Liver (tissue), 9 donors: ENCODE data around the gene OMD. TPM values are rescaled to one million over a fixed set of nuclear protein-coding genes. Genes with fewer than 3 reads are reported as not detected.

ENCODE experiments used
- DNase-seq: peaks from one replicate; pipeline ENCODE4 v3.0.0-alpha.2; 2017; ENCODE audit warnings: low spot score
- H3K27ac ChIP-seq, 2 donors: one replicate each; pipeline ENCODE4 v1.7.0; 2013; ENCODE audit warnings: inconsistent platforms in 2 of 2, low read length in 2 of 2, control low read depth in 1 of 2, low read depth in 1 of 2, mild to moderate bottlenecking in 1 of 2
- H3K27me3 ChIP-seq, 4 donors: one replicate each; pipeline versions ENCODE4 v1.6.1 to v1.7.0; 2013; ENCODE audit warnings: low read length in 3 of 4, inconsistent platforms in 1 of 4, mild to moderate bottlenecking in 1 of 4, moderate library complexity in 1 of 4; ENCODE audit not compliant: control insufficient read depth in 4 of 4, insufficient read depth in 4 of 4
- H3K36me3 ChIP-seq, 4 donors: one replicate each; pipeline versions ENCODE4 v1.6.1 to v1.7.0; 2013; ENCODE audit warnings: low read length in 3 of 4, mild to moderate bottlenecking in 3 of 4, low read depth in 1 of 4, moderate library complexity in 1 of 4; ENCODE audit not compliant: control insufficient read depth in 4 of 4, insufficient read depth in 3 of 4
- H3K4me1 ChIP-seq, 4 donors: one replicate each; pipeline versions ENCODE4 v1.6.1 to v1.7.0; 2013; ENCODE audit warnings: low read length in 3 of 4, mild to moderate bottlenecking in 3 of 4, moderate library complexity in 1 of 4; ENCODE audit not compliant: control insufficient read depth in 4 of 4, insufficient read depth in 4 of 4
- H3K4me3 ChIP-seq, 3 donors: one replicate each; pipeline versions ENCODE4 v1.6.1 to v1.7.0; 2013; ENCODE audit warnings: low read length in 3 of 3, control low read depth in 1 of 3, low read depth in 1 of 3, mild to moderate bottlenecking in 1 of 3
- H3K9ac ChIP-seq, 2 donors: one replicate each; pipeline ENCODE4 v1.7.0; 2013; ENCODE audit warnings: low read length in 2 of 2, mild to moderate bottlenecking in 2 of 2, moderate library complexity in 2 of 2, control low read depth in 1 of 2, low read depth in 1 of 2
- H3K9me3 ChIP-seq, 4 donors: one replicate each; pipeline versions ENCODE4 v1.6.1 to v1.7.0; 2013; ENCODE audit warnings: low read length in 3 of 4; ENCODE audit not compliant: control insufficient read depth in 4 of 4
- ATF3 ChIP-seq: IDR thresholded peaks from 2 replicates; pipeline ENCODE4 v1.6.1; 2016; ENCODE audit warnings: antibody characterized with exemption
- FOXA1 ChIP-seq: IDR thresholded peaks from 2 replicates; pipeline ENCODE4 v1.6.1; 2016; ENCODE audit warnings: antibody characterized with exemption
- FOXA2 ChIP-seq: IDR thresholded peaks from 2 replicates; pipeline ENCODE4 v1.6.1; 2016; ENCODE audit warnings: antibody characterized with exemption
- GABPA ChIP-seq, 2 donors: IDR thresholded peaks in 1 of 2; conservative IDR thresholded peaks in 1 of 2; 2 replicates each; pipeline ENCODE4 v1.6.1; 2016; ENCODE audit warnings: antibody characterized with exemption in 2 of 2, mild to moderate bottlenecking in 1 of 2, moderate library complexity in 1 of 2
- HNF4A ChIP-seq, 2 donors: conservative IDR thresholded peaks; 2 replicates each; pipeline ENCODE4 v1.6.1; 2016; ENCODE audit warnings: antibody characterized with exemption in 2 of 2, mild to moderate bottlenecking in 2 of 2
- HNF4G ChIP-seq: IDR thresholded peaks from 2 replicates; pipeline ENCODE4 v1.6.1; 2016; ENCODE audit warnings: antibody characterized with exemption
- JUND ChIP-seq, 2 donors: IDR thresholded peaks; 2 replicates each; pipeline ENCODE4 v1.6.1; 2016; ENCODE audit warnings: antibody characterized with exemption in 2 of 2
- MAX ChIP-seq: IDR thresholded peaks from 2 replicates; pipeline ENCODE4 v1.6.1; 2016; ENCODE audit warnings: antibody characterized with exemption
- NR2F2 ChIP-seq: IDR thresholded peaks from 2 replicates; pipeline ENCODE4 v1.6.1; 2016; ENCODE audit warnings: antibody characterized with exemption
- RAD21 ChIP-seq, 2 donors: IDR thresholded peaks; 2 replicates each; pipeline ENCODE4 v1.6.1; 2016; ENCODE audit warnings: antibody characterized with exemption in 2 of 2, mild to moderate bottlenecking in 2 of 2
- RXRA ChIP-seq, 2 donors: IDR thresholded peaks; 2 replicates each; pipeline ENCODE4 v1.6.1; 2017 to 2018; ENCODE audit warnings: antibody characterized with exemption in 2 of 2, mild to moderate bottlenecking in 1 of 2
- SP1 ChIP-seq: IDR thresholded peaks from 2 replicates; pipeline ENCODE4 v1.6.1; 2018; ENCODE audit warnings: antibody characterized with exemption, mild to moderate bottlenecking
- TAF1 ChIP-seq: conservative IDR thresholded peaks from 2 replicates; pipeline ENCODE4 v1.6.1; 2016; ENCODE audit warnings: antibody characterized with exemption, mild to moderate bottlenecking
- YY1 ChIP-seq: IDR thresholded peaks from 2 replicates; pipeline ENCODE4 v1.6.1; 2016; ENCODE audit warnings: antibody characterized with exemption, mild to moderate bottlenecking
- ZBTB33 ChIP-seq: IDR thresholded peaks from 2 replicates; pipeline ENCODE4 v1.6.1; 2016; ENCODE audit warnings: antibody characterized with exemption
- WGBS: extraction: QIAGEN DNeasy Blood & Tissue Kit; methylation state at CpG from one replicate; pipeline ENCODE4 v1.1.7; 2013; 5-methylcytosine and 5-hydroxymethylcytosine counted together
- polyA plus RNA-seq, 2 donors: library from polyadenylated mRNA; stranded (reverse) in 1 of 2; unstranded in 1 of 2; fragments of 200-250 nt in 1 of 2; fragments of >200 nt in 1 of 2; fragmentation: Nextera tagmentation in 1 of 2; extraction: Ambion mirVana in 1 of 2; gene quantifications; one replicate each; pipeline versions ENCODE4 v1.2.1 to v1.2.3, GENCODE V29; 2013 to 2015
- total RNA-seq, 2 donors: library from RNA; depleted of rRNA; stranded (reverse); fragments of >200 nt; gene quantifications; one replicate each; pipeline ENCODE4 v1.2.3, GENCODE V29; 2014
- TF ChIP-seq, protein P1 (sequence below): IDR thresholded peaks from 2 replicates; pipeline ENCODE4 v1.6.1; 2016; ENCODE audit warnings: antibody characterized with exemption, mild to moderate bottlenecking
- TF ChIP-seq, protein P2 (sequence below): fragments of 150-350 bp; IDR thresholded peaks from 2 replicates; pipeline ENCODE4 v1.5.1; 2017; ENCODE audit warnings: improper control_type of control experiment, low read depth, low read length; ENCODE audit not compliant: missing input control
- donor health status: healthy.
- donor health status: healthy.
- donor health status: healthy.
- donor health status: healthy.
- donor health status: healthy.

The OMD gene
- total and polyA plus RNA-seq, 4 donors: 0.28 to 0.75 (median 0.52) TPM; not detected in 1

GRCh38 chr9:92467511-92467910, 43.2 kb upstream of the OMD start:
- Histone ChIP-seq H3K36me3 (no peaks in the 10 kb centered on the region), H3K9ac (no peak overlapping the region), H3K9me3 (no peaks in the 10 kb centered on the region), H3K27ac (no peak overlapping the region), H3K4me1 (no peaks in the 10 kb centered on the region), H3K27me3 (no peaks in the 10 kb centered on the region), H3K4me3 (no peak overlapping the region)
- TF ChIP-seq ZBTB33: no peak
- no peak for TF ChIP-seq YY1
- no peak for TF ChIP-seq JUND (IDR thresholded peaks at IDR 0.05)
- TF ChIP-seq, protein P1, sequence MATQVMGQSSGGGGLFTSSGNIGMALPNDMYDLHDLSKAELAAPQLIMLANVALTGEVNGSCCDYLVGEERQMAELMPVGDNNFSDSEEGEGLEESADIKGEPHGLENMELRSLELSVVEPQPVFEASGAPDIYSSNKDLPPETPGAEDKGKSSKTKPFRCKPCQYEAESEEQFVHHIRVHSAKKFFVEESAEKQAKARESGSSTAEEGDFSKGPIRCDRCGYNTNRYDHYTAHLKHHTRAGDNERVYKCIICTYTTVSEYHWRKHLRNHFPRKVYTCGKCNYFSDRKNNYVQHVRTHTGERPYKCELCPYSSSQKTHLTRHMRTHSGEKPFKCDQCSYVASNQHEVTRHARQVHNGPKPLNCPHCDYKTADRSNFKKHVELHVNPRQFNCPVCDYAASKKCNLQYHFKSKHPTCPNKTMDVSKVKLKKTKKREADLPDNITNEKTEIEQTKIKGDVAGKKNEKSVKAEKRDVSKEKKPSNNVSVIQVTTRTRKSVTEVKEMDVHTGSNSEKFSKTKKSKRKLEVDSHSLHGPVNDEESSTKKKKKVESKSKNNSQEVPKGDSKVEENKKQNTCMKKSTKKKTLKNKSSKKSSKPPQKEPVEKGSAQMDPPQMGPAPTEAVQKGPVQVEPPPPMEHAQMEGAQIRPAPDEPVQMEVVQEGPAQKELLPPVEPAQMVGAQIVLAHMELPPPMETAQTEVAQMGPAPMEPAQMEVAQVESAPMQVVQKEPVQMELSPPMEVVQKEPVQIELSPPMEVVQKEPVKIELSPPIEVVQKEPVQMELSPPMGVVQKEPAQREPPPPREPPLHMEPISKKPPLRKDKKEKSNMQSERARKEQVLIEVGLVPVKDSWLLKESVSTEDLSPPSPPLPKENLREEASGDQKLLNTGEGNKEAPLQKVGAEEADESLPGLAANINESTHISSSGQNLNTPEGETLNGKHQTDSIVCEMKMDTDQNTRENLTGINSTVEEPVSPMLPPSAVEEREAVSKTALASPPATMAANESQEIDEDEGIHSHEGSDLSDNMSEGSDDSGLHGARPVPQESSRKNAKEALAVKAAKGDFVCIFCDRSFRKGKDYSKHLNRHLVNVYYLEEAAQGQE: no peak
- no peak for TF ChIP-seq ATF3
- no peak for TF ChIP-seq MAX
- no peak for TF ChIP-seq RXRA (IDR thresholded peaks at IDR 0.05)
- TF ChIP-seq TAF1: no peak
- TF ChIP-seq, protein P2, sequence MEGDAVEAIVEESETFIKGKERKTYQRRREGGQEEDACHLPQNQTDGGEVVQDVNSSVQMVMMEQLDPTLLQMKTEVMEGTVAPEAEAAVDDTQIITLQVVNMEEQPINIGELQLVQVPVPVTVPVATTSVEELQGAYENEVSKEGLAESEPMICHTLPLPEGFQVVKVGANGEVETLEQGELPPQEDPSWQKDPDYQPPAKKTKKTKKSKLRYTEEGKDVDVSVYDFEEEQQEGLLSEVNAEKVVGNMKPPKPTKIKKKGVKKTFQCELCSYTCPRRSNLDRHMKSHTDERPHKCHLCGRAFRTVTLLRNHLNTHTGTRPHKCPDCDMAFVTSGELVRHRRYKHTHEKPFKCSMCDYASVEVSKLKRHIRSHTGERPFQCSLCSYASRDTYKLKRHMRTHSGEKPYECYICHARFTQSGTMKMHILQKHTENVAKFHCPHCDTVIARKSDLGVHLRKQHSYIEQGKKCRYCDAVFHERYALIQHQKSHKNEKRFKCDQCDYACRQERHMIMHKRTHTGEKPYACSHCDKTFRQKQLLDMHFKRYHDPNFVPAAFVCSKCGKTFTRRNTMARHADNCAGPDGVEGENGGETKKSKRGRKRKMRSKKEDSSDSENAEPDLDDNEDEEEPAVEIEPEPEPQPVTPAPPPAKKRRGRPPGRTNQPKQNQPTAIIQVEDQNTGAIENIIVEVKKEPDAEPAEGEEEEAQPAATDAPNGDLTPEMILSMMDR: no peak
- TF ChIP-seq RAD21 (IDR thresholded peaks at IDR 0.05): no peak
- no peak for TF ChIP-seq FOXA1
- no peak for TF ChIP-seq GABPA (IDR thresholded peaks at IDR 0.05 in 1 of 2, conservative IDR thresholded peaks at IDR 0.05 in 1 of 2)
- no peak for TF ChIP-seq HNF4G
- no peak for TF ChIP-seq SP1
- TF ChIP-seq FOXA2: no peak
- no peak for TF ChIP-seq HNF4A (conservative IDR thresholded peaks at IDR 0.05)
- no peak for TF ChIP-seq NR2F2
- 93% methylated on average over 2 of the region's 2 CpGs for whole genome bisulfite sequencing
- DNase-seq: no peak

GRCh38 chr9:92467041-92467440, 42.8 kb upstream of the OMD start:
- DNase-seq: no peak
- no peaks in the 10 kb centered on the region for H3K9me3 ChIP-seq
- 92% methylated on average over 1 of the region's 1 CpG for WGBS

More at GRCh38 chr9:92467041-92467440, 42.8 kb upstream of the OMD start:
- Histone ChIP-seq H3K4me3 (no peak overlapping the region), H3K9ac (no peak overlapping the region), H3K4me1 (no peaks in the 10 kb centered on the region), H3K27ac (no peak overlapping the region), H3K27me3 (no peaks in the 10 kb centered on the region), H3K36me3 (no peaks in the 10 kb centered on the region)
- TF ChIP-seq ATF3 (no peak), GABPA (IDR thresholded peaks at IDR 0.05 in 1 of 2, conservative IDR thresholded peaks at IDR 0.05 in 1 of 2) (no peak), RAD21 (IDR thresholded peaks at IDR 0.05) (no peak), RXRA (IDR thresholded peaks at IDR 0.05) (no peak), TAF1 (no peak)
- TF ChIP-seq, protein P1: no peak
- TF ChIP-seq, protein P2: no peak
